Measurements from ENCODE around the gene HSF5. TPM values are rescaled to one million over a fixed set of nuclear protein-coding genes. Genes with fewer than 3 reads are reported as not detected.

Gene HSF5
- total and polyA plus RNA-seq, 2 of the 13 experiments (the other 11 are each of a cell fraction or from before 2014, with no cell fraction given) = not detected

DNA sequence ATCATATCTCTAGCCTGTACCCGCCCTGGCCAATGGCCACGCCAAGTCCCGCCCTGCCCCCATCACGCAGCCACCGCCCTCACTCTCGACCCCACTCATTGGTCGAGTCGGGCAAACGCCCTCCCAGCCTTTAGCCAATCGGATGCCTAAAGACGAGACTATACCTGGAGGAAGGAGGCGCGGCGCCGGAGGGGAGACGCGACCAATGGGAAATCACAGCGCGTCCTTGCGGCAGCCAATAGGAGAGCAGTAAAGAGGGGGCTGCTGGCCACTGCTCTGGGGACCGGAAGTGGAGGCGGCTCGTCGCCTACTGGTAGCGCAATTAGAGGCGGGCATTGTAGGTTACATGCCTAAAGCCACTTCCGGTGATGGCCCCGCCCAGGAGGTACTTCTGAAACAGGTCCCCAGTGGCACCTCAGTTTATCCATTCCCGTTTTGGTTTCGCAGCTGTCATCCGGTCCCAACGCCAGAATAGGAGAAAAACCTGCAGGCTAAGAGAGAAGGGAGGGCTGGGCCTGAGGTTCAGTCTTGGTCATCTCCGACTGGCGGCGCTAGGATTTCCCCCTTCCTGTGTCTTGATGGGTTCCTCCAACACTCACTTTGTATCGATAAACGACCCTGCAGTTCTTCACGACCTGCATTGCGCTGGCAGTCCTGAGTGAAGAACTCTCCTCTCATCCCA, 29.9 kb upstream of the HSF5 start (continued):
- TF ChIP-seq, protein P1, sequence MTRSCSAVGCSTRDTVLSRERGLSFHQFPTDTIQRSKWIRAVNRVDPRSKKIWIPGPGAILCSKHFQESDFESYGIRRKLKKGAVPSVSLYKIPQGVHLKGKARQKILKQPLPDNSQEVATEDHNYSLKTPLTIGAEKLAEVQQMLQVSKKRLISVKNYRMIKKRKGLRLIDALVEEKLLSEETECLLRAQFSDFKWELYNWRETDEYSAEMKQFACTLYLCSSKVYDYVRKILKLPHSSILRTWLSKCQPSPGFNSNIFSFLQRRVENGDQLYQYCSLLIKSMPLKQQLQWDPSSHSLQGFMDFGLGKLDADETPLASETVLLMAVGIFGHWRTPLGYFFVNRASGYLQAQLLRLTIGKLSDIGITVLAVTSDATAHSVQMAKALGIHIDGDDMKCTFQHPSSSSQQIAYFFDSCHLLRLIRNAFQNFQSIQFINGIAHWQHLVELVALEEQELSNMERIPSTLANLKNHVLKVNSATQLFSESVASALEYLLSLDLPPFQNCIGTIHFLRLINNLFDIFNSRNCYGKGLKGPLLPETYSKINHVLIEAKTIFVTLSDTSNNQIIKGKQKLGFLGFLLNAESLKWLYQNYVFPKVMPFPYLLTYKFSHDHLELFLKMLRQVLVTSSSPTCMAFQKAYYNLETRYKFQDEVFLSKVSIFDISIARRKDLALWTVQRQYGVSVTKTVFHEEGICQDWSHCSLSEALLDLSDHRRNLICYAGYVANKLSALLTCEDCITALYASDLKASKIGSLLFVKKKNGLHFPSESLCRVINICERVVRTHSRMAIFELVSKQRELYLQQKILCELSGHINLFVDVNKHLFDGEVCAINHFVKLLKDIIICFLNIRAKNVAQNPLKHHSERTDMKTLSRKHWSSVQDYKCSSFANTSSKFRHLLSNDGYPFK (CRISPR knock-in tag; IDR thresholded peaks at IDR 0.05; ENCODE audit: borderline replicate concordance) = peak; percentile 93
- TF ChIP-seq, protein P2, sequence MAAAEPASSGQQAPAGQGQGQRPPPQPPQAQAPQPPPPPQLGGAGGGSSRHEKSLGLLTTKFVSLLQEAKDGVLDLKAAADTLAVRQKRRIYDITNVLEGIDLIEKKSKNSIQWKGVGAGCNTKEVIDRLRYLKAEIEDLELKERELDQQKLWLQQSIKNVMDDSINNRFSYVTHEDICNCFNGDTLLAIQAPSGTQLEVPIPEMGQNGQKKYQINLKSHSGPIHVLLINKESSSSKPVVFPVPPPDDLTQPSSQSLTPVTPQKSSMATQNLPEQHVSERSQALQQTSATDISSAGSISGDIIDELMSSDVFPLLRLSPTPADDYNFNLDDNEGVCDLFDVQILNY (CRISPR knock-in tag; conservative IDR thresholded peaks at IDR 0.05) = no peak; the same call in 1 of the 2 replicates
- TF ChIP-seq, protein P3, sequence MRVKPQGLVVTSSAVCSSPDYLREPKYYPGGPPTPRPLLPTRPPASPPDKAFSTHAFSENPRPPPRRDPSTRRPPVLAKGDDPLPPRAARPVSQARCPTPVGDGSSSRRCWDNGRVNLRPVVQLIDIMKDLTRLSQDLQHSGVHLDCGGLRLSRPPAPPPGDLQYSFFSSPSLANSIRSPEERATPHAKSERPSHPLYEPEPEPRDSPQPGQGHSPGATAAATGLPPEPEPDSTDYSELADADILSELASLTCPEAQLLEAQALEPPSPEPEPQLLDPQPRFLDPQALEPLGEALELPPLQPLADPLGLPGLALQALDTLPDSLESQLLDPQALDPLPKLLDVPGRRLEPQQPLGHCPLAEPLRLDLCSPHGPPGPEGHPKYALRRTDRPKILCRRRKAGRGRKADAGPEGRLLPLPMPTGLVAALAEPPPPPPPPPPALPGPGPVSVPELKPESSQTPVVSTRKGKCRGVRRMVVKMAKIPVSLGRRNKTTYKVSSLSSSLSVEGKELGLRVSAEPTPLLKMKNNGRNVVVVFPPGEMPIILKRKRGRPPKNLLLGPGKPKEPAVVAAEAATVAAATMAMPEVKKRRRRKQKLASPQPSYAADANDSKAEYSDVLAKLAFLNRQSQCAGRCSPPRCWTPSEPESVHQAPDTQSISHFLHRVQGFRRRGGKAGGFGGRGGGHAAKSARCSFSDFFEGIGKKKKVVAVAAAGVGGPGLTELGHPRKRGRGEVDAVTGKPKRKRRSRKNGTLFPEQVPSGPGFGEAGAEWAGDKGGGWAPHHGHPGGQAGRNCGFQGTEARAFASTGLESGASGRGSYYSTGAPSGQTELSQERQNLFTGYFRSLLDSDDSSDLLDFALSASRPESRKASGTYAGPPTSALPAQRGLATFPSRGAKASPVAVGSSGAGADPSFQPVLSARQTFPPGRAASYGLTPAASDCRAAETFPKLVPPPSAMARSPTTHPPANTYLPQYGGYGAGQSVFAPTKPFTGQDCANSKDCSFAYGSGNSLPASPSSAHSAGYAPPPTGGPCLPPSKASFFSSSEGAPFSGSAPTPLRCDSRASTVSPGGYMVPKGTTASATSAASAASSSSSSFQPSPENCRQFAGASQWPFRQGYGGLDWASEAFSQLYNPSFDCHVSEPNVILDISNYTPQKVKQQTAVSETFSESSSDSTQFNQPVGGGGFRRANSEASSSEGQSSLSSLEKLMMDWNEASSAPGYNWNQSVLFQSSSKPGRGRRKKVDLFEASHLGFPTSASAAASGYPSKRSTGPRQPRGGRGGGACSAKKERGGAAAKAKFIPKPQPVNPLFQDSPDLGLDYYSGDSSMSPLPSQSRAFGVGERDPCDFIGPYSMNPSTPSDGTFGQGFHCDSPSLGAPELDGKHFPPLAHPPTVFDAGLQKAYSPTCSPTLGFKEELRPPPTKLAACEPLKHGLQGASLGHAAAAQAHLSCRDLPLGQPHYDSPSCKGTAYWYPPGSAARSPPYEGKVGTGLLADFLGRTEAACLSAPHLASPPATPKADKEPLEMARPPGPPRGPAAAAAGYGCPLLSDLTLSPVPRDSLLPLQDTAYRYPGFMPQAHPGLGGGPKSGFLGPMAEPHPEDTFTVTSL (CRISPR knock-in tag; IDR thresholded peaks at IDR 0.05; ENCODE audit: borderline replicate concordance) = no peak
- TF ChIP-seq ATF7-NPFF (CRISPR knock-in tag; IDR thresholded peaks at IDR 0.05; ENCODE audit: low read depth) = no peak; the same call in 1 of the 2 replicates
- TF ChIP-seq, protein P4, sequence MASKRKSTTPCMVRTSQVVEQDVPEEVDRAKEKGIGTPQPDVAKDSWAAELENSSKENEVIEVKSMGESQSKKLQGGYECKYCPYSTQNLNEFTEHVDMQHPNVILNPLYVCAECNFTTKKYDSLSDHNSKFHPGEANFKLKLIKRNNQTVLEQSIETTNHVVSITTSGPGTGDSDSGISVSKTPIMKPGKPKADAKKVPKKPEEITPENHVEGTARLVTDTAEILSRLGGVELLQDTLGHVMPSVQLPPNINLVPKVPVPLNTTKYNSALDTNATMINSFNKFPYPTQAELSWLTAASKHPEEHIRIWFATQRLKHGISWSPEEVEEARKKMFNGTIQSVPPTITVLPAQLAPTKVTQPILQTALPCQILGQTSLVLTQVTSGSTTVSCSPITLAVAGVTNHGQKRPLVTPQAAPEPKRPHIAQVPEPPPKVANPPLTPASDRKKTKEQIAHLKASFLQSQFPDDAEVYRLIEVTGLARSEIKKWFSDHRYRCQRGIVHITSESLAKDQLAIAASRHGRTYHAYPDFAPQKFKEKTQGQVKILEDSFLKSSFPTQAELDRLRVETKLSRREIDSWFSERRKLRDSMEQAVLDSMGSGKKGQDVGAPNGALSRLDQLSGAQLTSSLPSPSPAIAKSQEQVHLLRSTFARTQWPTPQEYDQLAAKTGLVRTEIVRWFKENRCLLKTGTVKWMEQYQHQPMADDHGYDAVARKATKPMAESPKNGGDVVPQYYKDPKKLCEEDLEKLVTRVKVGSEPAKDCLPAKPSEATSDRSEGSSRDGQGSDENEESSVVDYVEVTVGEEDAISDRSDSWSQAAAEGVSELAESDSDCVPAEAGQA (IDR thresholded peaks at IDR 0.05; ENCODE audit: low read depth) = peak; percentile 82
- TF ChIP-seq, protein P4 (CRISPR knock-in tag; IDR thresholded peaks at IDR 0.05; ENCODE audit: borderline replicate concordance) = no peak; the same call in 1 of the 2 replicates
- TF ChIP-seq, protein P5, sequence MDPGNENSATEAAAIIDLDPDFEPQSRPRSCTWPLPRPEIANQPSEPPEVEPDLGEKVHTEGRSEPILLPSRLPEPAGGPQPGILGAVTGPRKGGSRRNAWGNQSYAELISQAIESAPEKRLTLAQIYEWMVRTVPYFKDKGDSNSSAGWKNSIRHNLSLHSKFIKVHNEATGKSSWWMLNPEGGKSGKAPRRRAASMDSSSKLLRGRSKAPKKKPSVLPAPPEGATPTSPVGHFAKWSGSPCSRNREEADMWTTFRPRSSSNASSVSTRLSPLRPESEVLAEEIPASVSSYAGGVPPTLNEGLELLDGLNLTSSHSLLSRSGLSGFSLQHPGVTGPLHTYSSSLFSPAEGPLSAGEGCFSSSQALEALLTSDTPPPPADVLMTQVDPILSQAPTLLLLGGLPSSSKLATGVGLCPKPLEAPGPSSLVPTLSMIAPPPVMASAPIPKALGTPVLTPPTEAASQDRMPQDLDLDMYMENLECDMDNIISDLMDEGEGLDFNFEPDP (CRISPR knock-in tag; conservative IDR thresholded peaks at IDR 0.05) = no peak

Data from HepG2 (cell line).